Measurements from ENCODE around the gene TUBB1. TPM values are rescaled to one million over a fixed set of nuclear protein-coding genes. Genes with fewer than 3 reads are reported as not detected.

The TUBB1 gene
- total RNA-seq, 1 donor from 2014 or later: 0.54 TPM

GRCh38 chr20:59062081-59062480 is 42.9 kb downstream of the TUBB1 start:
- intact Hi-C loops (cut with DNase I): loop anchor here (10.0 kb wide), 1 partner anchor 343 kb away; no protein-coding TSS in a partner anchor
- DNase-seq (ENCODE audit: low spot score): no peak

- peak; percentile 86 for DNase-seq (ENCODE audit: low spot score)
- intact Hi-C loops (cut with DNase I): loop anchor here (10.0 kb wide), 1 partner anchor 341 kb away; no protein-coding TSS in a partner anchor
Measured at GRCh38 chr20:59063358-59064213, 44.4 kb downstream of the TUBB1 start.

- intact Hi-C loops (cut with DNase I): loop anchor here (10.0 kb wide), 1 partner anchor 341 kb away; no protein-coding TSS in a partner anchor
- no peak for DNase-seq (ENCODE audit: low spot score)
Measured at GRCh38 chr20:59064214-59064722, 45.0 kb downstream of the TUBB1 start.

- intact Hi-C loops (cut with DNase I): loop anchor here (10.0 kb wide), 1 partner anchor 336 kb away; no protein-coding TSS in a partner anchor
- DNase-seq (ENCODE audit: low spot score): no peak
Measured at GRCh38 chr20:59068534-59068933, 49.3 kb downstream of the TUBB1 start.

- intact Hi-C loops (cut with DNase I): loop anchor here (10.0 kb wide), 1 partner anchor 336 kb away; no protein-coding TSS in a partner anchor
- no peak for DNase-seq (ENCODE audit: low spot score)
Measured at GRCh38 chr20:59069026-59069425, 49.8 kb downstream of the TUBB1 start.

GRCh38 chr20:59071216-59071615 is 52.0 kb downstream of the TUBB1 start:
- intact Hi-C loops (cut with DNase I): no loop called here
- no peak for DNase-seq (ENCODE audit: low spot score)

GRCh38 chr20:59073582-59073981 is 54.4 kb downstream of the TUBB1 start:
- intact Hi-C loops (cut with DNase I): no loop called here
- no peak for DNase-seq (ENCODE audit: low spot score)

GRCh38 chr20:59074456-59074855 is 55.2 kb downstream of the TUBB1 start:
- intact Hi-C loops (cut with DNase I): no loop called here
- no peak for DNase-seq (ENCODE audit: low spot score)

- DNase-seq (ENCODE audit: low spot score): no peak
- intact Hi-C loops (cut with DNase I): no loop called here
Measured at GRCh38 chr20:59075934-59076508, 56.8 kb downstream of the TUBB1 start.

Other genes with a start within 250 kb of the TUBB1 start
- gene GNAS-AS1, start 168.5 kb upstream of the TUBB1 start, total RNA-seq: 0.75 TPM
- 1,579 TPM for gene GNAS, start 166.7 kb upstream of the TUBB1 start, total RNA-seq
- 34.7 TPM for gene NELFCD, start 38.2 kb upstream of the TUBB1 start, total RNA-seq
- 157 TPM for gene CTSZ, start 12.2 kb upstream of the TUBB1 start, total RNA-seq
- gene ATP5F1E, start 12.9 kb downstream of the TUBB1 start, total RNA-seq: 123 TPM
- 41.4 TPM for gene PRELID3B, start 23.4 kb downstream of the TUBB1 start, total RNA-seq
- gene ZNF831, start 144.4 kb downstream of the TUBB1 start, total RNA-seq: 0.05 TPM